Islet of Langerhans (tissue), 1 donor: ENCODE results near the gene TMEM37.

Experiments
- FAIRE-seq: peaks from one replicate; lab custom pipeline; 2011; peaks lifted over from hg19 to GRCh38; lab: Jason Lieb, UNC

The TMEM37 gene

GRCh38 chr2:119419065-119419464 is 12.6 kb upstream of the TMEM37 start:
- no peak for FAIRE-seq

DNA sequence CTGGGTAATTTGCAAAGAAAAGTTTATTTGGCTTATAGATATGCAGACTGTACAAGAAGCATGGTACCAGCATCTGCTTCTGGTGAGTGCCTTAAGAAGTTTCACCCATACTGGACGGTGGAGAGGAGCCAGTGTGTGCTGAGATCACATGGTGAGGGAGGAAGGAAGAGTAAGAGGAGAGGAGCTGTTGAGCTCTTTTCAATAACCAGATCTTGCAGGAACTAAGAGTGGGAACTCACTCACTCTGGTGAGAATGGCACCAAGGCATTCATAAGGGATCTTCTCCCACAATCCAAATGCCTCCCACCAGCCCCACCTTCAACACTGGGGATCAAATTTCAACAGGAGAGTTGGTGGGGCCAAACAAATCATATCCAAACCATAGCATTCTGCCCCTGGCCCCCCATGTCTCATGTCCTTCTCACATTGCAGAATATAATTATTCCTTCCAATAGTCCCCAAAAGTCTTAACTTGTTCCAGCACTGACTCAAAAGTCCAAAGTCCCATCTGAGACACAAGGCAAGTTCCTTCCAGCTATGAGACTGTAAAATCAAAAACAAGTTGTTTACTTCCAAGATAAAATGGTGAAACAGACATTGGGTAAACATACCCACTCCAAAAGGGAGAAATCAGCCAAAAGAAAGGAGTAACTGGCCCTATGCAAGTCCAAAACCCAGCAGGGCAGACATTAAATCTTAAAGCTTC is 11.7 kb upstream of the TMEM37 start:
- FAIRE-seq, result no peak

GRCh38 chr2:119421304-119421703 is 10.3 kb upstream of the TMEM37 start:
- no peak for FAIRE-seq

DNA sequence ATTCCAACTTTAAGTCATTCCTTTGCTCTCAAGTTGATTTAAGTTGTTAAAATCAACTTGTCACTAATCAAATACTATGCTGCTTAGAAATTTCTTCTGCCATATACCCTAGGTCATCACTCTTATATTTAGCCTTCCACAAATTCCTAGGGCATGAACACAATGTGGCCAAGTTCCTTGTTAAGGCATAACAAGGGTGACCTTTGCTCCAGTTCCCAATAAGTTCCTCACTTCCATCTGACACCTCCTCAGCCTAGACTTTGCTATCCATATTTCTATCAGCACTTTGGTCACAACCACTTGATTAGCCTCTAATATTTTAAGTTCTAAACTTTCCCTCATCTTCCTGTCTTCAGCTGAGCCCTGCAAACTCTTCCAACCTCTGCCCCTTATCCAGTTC is 9.9 kb upstream of the TMEM37 start:
- FAIRE-seq, result no peak

- no peak for FAIRE-seq
Observed at GRCh38 chr2:119422360-119423107, 9.1 kb upstream of the TMEM37 start.

- no peak for FAIRE-seq
Observed at GRCh38 chr2:119423108-119423444, 8.6 kb upstream of the TMEM37 start.

DNA sequence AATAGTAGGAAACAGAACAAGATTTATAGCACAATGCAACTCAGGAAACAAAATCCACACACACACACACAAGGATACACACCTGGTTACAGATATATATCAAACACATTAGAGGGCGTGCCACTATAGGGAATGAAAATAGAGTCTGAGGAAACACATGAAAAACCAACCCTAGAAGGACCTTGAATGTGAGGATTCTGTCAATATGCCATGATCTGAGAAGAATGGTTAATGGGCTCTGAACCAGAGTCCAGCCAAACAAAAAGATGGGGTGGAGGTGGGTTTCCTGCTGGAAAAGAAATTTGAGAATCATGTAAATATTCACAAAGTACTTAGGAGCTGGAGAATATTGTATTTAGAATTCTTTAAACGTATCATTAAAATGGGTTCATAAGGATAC is 7.8 kb upstream of the TMEM37 start:
- no peak for FAIRE-seq

- no peak for FAIRE-seq
Observed at GRCh38 chr2:119424284-119425118, 7.2 kb upstream of the TMEM37 start.

GRCh38 chr2:119425119-119425405 is 6.6 kb upstream of the TMEM37 start:
- FAIRE-seq, result no peak

GRCh38 chr2:119425620-119426395 is 5.8 kb upstream of the TMEM37 start:
- FAIRE-seq, result no peak

DNA sequence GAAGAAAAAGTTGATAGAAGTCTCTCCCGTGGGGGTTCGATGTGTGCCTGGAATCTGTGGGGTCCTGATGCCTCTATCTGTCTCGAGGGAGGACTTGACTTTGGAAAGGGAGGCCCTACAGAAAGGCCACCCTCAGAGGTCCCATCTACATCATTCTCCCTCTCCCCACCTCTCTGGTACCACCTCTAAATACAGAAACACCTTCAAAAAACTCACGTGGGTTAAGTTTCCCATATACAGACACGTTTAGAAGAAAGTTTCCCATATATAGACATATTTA is 5.3 kb upstream of the TMEM37 start:
- no peak for FAIRE-seq

DNA sequence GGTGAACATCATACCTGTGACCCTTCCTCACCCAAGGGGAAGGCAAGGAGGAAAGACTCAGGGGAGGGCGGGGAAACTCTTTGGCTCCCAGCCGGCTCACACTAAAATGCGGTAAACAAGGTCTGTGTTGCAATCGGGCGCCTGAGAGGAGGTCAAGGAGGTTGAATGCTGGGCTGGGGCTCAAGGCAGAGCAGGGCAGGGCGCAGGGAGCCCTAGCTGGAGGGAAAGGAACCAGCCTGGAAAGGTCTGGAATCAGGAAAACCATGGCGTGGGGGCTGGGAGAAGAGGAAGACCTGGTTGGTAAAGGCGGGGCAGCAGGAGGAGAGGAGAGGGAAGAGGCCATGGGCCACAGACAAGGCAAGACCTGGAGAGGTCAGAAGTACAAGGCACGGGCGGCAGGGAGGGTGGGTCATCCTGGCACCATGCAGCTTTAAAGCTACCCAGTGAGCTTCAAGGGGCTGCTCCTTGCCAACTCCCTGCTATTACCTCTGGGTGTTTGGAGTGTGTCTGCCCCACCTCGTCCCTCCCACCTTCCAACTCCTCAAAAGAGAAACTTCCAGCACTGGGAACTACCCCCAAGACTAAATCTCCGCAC is 4.8 kb upstream of the TMEM37 start:
- no peak for FAIRE-seq

DNA sequence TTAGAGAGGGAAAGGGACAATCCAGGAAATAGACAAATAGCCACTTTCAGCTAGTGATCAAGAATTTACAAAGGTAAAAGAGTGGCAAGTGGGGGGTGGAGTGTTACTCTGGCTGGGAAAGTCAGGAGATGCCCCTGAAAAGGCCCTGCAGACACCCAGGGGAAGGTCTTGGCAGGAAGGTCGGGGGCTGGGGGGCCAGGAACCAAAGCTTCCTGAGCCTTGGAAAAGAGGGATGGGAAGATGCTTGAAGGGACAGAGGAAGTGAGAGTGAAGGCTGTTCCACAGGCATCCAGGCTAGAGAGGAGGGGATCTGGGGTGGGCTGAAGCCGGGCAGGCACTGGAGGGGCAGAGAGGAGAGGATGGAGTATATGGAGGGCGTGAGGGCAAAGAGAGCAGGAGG is 3.9 kb upstream of the TMEM37 start:
- no peak for FAIRE-seq

- no peak for FAIRE-seq
Observed at GRCh38 chr2:119428488-119429224, 3.0 kb upstream of the TMEM37 start.

DNA sequence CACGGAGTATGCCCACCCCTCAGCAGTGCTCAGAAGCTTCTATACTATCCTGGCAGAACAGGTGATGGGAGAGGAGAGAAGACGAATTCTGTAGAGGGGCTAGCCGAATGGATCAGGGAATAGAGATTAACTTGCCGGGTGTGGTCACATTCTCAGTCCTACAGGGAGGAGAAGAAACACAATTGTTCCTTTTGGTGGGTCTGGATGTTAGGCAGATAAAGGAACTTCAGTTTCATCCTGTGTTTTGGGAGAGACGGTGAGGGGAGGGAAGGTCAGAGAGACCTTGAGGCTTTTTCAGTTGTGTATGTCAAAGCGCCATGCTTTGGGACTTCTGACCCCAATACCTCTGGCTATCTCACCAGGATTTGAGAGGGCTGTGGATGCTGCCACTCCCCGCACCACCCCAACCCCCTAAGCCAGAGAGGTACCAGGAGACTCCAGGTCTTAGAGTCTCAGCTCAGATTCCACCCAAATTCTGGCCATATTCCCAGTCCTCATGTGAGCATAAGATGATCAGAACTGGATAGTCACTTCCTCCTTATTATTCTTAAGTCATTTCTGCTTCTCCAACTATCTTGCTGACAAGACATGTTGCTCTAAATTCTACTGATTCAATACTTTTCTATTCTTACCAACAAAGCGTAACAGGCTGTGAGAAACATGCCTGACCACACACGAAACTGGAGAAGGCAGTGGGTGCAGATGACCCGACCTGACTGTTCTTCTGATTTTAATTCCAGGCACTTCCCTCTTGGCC is 2.3 kb upstream of the TMEM37 start:
- FAIRE-seq, result no peak

GRCh38 chr2:119430023-119430498 is 1.6 kb upstream of the TMEM37 start:
- FAIRE-seq, result no peak

DNA sequence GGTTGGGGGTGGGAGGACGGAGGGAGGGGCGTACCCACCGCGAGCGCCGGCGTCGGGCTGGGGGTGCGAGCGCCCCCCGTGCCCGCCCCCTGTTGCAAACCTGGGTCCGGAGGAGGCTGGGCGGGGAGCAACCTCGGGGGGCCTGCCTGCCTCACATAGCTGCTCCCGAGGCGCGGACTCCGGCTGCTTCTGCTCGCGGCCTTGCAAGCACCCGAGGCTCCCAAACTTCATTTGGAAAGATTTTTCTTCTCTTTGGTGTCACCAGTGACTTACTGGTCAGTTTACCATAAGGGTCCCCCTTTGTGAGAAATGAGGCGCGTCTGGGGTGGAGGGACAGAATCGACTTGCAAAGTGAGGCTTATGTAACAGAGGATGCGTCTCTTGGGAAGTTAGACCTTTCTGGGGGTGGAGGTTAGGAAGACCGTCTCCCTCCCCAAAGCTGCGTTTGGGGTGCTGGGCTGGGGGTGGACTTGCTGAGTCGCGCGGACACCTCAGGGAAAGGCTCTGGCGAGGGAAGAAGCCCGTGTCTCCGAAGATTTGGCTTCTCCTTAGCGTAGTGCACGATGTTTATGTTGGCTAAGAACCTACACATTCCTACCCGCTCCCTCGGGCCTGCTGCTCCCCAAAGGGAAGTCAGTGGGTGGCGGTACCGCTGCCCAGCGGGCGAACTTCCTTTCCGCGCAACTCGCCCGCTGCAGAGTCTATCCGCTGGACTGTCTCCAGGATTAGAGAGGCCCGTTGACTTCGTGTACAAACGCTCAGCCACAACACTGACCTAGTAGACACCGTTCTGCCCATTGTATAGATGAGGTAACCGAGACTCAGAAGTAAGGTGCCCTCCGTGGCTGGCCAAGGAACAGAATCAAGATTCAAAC is 559 bp downstream of the TMEM37 start:
- no peak for FAIRE-seq

DNA sequence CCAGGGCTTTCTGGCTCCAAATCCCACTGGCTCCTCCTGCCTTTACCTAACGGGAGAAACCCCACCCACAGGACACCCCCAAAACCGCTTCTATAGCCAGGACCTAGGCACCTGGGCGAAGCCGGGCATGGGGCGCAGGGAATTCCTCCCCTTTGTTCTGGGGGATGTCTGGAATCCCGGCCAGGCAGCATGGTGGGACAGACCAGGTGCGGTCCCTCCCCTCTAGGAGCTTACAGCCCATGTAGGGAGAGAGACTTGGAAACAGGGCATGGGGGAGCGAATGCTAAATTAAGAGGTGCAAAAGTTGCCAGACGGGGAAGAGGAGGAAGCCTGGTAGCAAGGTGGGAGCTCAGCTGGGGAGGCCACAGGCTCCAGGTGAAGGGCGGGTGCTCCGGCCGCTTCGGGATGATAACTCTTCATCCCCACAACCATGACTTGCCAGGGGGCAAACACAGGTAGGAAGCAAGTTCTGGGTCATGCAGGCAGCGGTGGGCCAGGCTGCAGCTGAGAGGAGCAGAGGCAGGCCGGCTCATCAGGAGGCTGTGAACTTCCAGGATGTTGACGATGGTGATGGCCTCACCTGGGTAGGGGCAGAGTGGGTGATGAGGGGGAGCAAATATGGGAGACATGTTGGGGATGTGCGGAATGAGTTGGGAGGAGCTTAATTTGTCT is 1.3 kb downstream of the TMEM37 start:
- FAIRE-seq, result no peak

DNA sequence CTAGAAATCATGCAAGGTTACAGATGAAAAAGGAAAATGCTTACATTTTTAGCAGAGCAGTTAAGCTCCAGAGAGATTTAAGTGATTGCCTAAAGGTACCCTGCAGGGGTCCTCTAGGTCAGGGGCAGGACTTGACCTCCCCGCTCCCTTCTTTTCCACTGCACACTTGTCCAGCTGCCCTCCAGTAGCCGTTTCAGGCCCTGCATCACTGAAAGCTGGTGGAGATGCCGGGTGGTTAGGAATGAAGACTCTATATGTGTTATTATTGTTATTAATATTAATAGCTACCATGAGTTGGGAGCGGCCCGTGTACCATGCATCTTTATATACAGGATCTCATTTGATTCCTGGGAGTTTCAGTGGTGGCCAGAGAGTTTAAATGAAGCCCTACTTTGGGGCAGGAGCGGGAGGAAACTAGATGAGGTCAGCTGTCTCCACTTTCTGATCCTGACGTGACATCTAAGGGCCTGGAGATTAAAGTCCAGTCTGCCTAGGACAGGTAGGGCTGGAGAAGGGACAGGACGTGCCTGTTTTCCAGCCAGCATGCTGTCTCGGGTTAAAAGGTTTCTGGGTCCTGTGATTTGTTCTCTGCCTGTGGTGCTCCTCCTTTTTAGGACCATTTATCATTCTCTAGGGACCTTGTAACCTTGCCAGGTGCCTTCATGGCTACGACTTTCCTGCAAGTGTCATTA is 2.1 kb downstream of the TMEM37 start:
- peak; percentile 85 for FAIRE-seq
